Heart right ventricle (tissue), 16 donors: ENCODE results near the gene CHIT1. TPM values are rescaled to one million over a fixed set of nuclear protein-coding genes. Genes with fewer than 3 reads are reported as not detected.

Source experiments
- ATAC-seq, 8 donors: fragments of 200-7000 bp; cut with Tn5 transposase; one replicate each; pipeline ENCODE4 v1.9.1; 2020; ENCODE audit warnings: mild to moderate bottlenecking in 8 of 8, moderate library complexity in 8 of 8, moderate number of reproducible peaks in 1 of 8
- DNase-seq, 2 donors: peaks; one replicate each; pipeline ENCODE4 v3.0.0-alpha.2; 2020
- H3K27ac ChIP-seq, 10 donors: fragments of 200-600 bp; sonication (generic) in 2 of 10; one replicate each; pipeline versions ENCODE4 v1.5.0 to v1.8.0; 2020 to 2022; ENCODE audit warnings: mild to moderate bottlenecking in 3 of 10
- H3K27me3 ChIP-seq, 7 donors: fragments of 200-600 bp; one replicate each; pipeline ENCODE4 v1.8.0; 2021 to 2022; ENCODE audit warnings: mild to moderate bottlenecking in 2 of 7
- H3K36me3 ChIP-seq, 9 donors: fragments of 200-600 bp; sonication (generic) in 1 of 9; one replicate each; pipeline versions ENCODE4 v1.5.0 to v1.8.0; 2020 to 2022; ENCODE audit warnings: mild to moderate bottlenecking in 2 of 9
- H3K4me1 ChIP-seq, 9 donors: fragments of 200-600 bp; sonication (generic) in 1 of 9; one replicate each; pipeline versions ENCODE4 v1.5.0 to v1.8.0; 2020 to 2022; ENCODE audit warnings: mild to moderate bottlenecking in 4 of 9
- H3K4me3 ChIP-seq, 10 donors: fragments of 200-600 bp; sonication (generic) in 2 of 10; one replicate each; pipeline versions ENCODE4 v1.5.0 to v1.8.0; 2020 to 2022; ENCODE audit warnings: mild to moderate bottlenecking in 7 of 10, moderate library complexity in 2 of 10
- H3K9me3 ChIP-seq, 11 donors: fragments of 200-600 bp in 10 of 11; sonication (generic) in 2 of 11; one replicate each; pipeline versions ENCODE4 v1.5.0 to v1.8.0; 2013 to 2022; ENCODE audit warnings: mild to moderate bottlenecking in 2 of 11, control low read depth in 1 of 11, moderate library complexity in 1 of 11
- WGBS, 2 donors: extraction: QIAGEN DNeasy Blood & Tissue Kit; methylation state at CpG; one replicate each; pipeline ENCODE4 v1.1.7; 2013; ENCODE audit warnings: inconsistent platforms in 1 of 2; 5-methylcytosine and 5-hydroxymethylcytosine counted together
- intact Hi-C, 10 donors: fragments of 100-400 bp; cut with DNase I; formaldehyde crosslinking; loops; one replicate each; pipeline versions ENCODE4 v1.11.1 to v1.14.2; 2022
- polyA plus RNA-seq, 2 donors: library from polyadenylated mRNA; stranded (reverse); fragments of 200-250 nt; gene quantifications; one replicate each; pipeline ENCODE4 v1.2.3, GENCODE V29; 2013
- total RNA-seq, 10 donors: library from RNA; stranded (reverse); fragmentation: NEBNext Ultra II Directional in 3 of 10; extraction: Animal tissue kit (Norgen Biotek cat#: 25700) in 3 of 10; gene quantifications; one replicate each; pipeline versions ENCODE4 v1.2.1 to v1.2.4, GENCODE V29; 2021 to 2023
- TF ChIP-seq, protein P1 (sequence below), 9 donors: fragments of 200-600 bp; sonication (generic) in 2 of 9; IDR thresholded peaks; one replicate each; pipeline versions ENCODE4 v1.5.0 to v1.8.0; 2021 to 2022; ENCODE audit warnings: antibody characterized with exemption in 9 of 9, mild to moderate bottlenecking in 5 of 9, moderate library complexity in 1 of 9
- donor health status: Arrhythmogenic right ventricular cardiomyopathy.
- donor health status: ischemic (EF 13 %, LVEDD 7.1; RV severe dilation, severe dysfunction).
- donor health status: healthy with polysubstance abuse.
- donor health status: DM: no; HTN: yes; CAD: no.
- donor health status: DM: no; HTN: no; CAD: no.
- donor health status: ischemic (EF 25% LVEDD 6.9; RV normal size, moderate dysfunction).
- donor health status: ischemic (EF 25% LVEDD 5.7; RV mildly dilated, moderate dysfunction).
- donor health status: healthy.
- donor health status: DM: yes; HTN: yes; CAD: no.
- donor health status: Ischemic cardiomyopathy.
- donor health status: ischemic (EF 35%, LVEDD 5.7; RV mildly dilated, moderate dysfunction).
- donor health status: nonischemic (EF 11% LVEDD 7.7; RV severe dilation, severe dysfunction).
- donor health status: DM: yes; HTN: yes; CAD: no.
- donor health status: PGD.
- donor health status: ischemic (EF 29% LVEDD 5.4; RV normal size, mild dysfunction).
- donor health status: nonischemic (EF 23%, LVEDD 6.1; RV moderate dilation, normal function).

CHIT1 gene
- total and polyA plus RNA-seq, 12 donors, result 0.05 to 1.3 (median 0.28) TPM; not detected in 6

DNA sequence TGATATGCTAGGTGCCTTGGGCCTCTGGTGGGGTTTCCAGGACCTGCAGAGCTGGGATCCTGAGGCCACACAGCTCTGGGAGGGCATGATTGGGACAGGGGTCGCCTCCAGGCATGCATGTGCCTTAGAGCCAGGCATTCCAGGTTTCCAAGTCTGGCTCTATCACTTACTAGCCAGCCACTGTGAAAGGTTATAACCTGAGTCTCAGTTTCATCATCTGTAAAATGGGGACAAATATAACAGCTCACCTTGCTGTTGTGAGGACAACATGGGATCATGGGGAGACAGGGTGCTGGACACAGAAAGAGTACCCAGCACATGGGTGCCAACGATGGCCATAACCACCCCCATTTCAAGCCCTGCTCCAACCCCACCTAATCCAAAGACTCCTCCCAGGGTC is 45.6 kb downstream of the CHIT1 start:
- Histone ChIP-seq H3K27me3 (no peaks in the 10 kb centered on the region), H3K36me3 (no peaks in the 10 kb centered on the region), H3K4me1 (peaks cover 0 to 23% (median 6%) of the 10 kb centered on the region in 9 donors), H3K9me3 (no peaks in the 10 kb centered on the region), H3K27ac (no peak overlapping the region), H3K4me3 (no peak overlapping the region)
- 89 to 90% methylated on average over 2 of the region's 2 CpGs for WGBS, 2 donors
- DNase-seq (no peak), ATAC-seq (no peak)
- TF ChIP-seq, protein P1, sequence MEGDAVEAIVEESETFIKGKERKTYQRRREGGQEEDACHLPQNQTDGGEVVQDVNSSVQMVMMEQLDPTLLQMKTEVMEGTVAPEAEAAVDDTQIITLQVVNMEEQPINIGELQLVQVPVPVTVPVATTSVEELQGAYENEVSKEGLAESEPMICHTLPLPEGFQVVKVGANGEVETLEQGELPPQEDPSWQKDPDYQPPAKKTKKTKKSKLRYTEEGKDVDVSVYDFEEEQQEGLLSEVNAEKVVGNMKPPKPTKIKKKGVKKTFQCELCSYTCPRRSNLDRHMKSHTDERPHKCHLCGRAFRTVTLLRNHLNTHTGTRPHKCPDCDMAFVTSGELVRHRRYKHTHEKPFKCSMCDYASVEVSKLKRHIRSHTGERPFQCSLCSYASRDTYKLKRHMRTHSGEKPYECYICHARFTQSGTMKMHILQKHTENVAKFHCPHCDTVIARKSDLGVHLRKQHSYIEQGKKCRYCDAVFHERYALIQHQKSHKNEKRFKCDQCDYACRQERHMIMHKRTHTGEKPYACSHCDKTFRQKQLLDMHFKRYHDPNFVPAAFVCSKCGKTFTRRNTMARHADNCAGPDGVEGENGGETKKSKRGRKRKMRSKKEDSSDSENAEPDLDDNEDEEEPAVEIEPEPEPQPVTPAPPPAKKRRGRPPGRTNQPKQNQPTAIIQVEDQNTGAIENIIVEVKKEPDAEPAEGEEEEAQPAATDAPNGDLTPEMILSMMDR (IDR thresholded peaks at IDR 0.05), result no peak
- intact Hi-C loops, result no loop called here

DNA sequence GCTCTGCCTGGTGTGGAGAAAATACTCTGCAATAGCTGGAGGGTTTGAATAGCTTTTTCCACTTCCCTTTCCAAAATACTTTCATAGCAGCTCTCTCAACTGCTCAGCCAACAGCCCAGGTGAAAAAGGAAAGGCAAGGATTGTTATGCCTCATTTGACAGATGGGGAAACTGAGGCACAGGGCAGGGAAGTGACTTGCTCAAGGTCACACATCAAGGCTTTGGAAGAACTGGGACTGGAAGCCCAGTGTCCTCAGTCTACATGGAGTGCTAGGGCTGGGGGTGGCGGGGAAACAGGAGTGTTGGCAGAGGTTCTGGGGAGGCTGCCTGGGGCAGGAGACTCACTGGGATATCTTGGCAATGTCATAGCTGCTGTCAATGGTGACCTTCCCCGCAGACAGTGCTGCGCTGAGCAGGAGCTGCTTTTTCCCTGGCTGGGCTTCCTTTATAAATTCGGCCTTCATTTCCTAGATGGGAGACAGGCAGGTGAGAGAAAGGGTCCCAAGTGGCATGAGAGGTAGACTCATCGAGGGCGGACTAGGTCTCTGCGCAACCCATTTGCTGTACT is 47.0 kb downstream of the CHIT1 start:
- TF ChIP-seq, protein P1 (IDR thresholded peaks at IDR 0.05), result no peak
- Histone ChIP-seq H3K27me3 (peaks cover 0 to 4% (median 0%) of the 10 kb centered on the region in 7 donors), H3K9me3 (no peaks in the 10 kb centered on the region), H3K36me3 (no peaks in the 10 kb centered on the region), H3K4me1 (peaks cover 0 to 23% (median 6%) of the 10 kb centered on the region in 9 donors), H3K27ac (no peak overlapping the region), H3K4me3 (no peak overlapping the region)
- 77 to 82% methylated on average over 7 of the region's 7 CpGs for WGBS, 2 donors
- DNase-seq (no peak), ATAC-seq (peak in 4 of 8 donors; percentile 55 to 72 (median 68))
- intact Hi-C loops, result no loop called here

DNA sequence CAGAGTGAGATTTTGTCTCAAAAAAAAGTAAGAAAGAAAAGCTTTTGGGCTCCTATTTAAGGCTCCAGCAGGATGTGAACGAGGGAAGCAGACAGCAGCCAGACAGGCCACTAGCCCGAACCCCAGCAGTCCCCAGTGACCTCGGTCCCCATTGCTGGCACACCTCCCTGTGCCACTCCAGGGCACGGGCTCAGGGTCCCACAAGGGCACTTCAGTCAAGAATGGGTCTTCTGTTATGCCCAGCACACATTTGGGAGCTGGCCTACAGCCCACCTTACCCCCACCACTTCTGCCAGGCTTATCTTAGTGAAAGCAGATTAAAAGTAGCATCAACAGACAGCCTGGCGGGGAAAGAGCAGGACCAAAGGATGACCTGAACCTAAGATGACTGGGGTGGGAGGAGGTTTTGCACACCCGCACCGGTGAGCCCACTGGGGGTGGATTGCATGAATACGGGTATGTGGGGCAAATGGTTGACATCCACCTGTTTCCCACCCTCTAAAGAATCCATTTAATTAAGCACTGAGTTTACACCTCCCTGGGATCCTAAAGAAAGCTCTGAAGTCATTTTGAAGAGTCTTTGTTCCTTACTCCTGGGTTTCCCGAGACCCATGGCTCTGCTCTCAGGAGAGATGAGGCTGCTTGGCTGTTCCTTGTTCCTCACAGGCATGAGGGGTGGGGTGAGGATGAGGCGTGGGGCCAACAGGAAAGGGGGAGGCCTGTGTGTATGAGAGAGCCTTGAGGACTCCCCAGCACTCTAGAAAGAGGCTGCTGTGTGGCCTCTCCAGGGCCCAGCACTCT is 47.7 kb downstream of the CHIT1 start:
- Histone ChIP-seq H3K27ac (no peak overlapping the region), H3K36me3 (no peaks in the 10 kb centered on the region), H3K27me3 (peaks cover 0 to 4% (median 0%) of the 10 kb centered on the region in 7 donors), H3K4me1 (peaks cover 0 to 20% (median 2%) of the 10 kb centered on the region in 9 donors), H3K9me3 (no peaks in the 10 kb centered on the region), H3K4me3 (no peak overlapping the region)
- DNase-seq (no peak), ATAC-seq (no peak)
- intact Hi-C loops, result no loop called here
- TF ChIP-seq, protein P1 (IDR thresholded peaks at IDR 0.05), result no peak
- whole genome bisulfite sequencing, 2 donors, result 58 to 61% methylated on average over 10 of the region's 10 CpGs

DNA sequence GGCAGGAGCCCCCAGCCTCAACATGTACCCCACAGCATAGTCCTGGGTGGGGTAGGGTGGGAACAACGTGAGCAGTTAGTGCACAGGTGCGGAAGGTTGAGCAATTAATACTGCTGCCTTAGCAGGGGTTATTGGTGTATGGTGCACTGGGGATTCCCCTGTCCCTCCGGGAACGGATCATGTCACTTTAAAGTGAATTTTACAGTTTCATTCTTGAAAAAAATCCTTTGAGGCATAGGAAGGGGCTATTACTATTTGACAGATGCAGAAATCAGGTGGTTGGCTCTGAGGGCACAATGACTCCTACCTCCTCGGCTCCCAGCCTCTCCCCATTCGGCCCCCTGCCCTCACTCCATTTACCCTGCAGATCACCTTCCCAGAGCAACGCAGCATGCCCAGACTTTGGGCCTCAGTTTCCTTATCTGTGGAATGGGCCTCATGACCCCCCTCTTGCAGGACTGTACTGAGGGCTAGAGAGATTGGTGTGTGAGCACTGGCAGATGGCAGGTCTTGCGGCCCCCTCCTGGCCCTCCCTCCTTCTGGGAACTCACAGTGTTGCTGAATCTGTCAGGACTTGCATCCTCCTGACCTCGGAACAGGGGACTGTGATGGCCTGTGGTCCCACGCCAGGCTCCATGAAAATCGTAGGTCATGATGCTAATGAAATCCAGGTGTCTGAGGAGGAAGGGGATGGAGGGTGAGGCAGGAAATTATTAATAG is 48.7 kb downstream of the CHIT1 start:
- H3K4me3 ChIP-seq, result no peak overlapping the region
- WGBS, 2 donors, result 88 to 89% methylated on average over 11 of the region's 11 CpGs
- H3K36me3 ChIP-seq, result no peaks in the 10 kb centered on the region
- DNase-seq, result no peak
- TF ChIP-seq, protein P1 (IDR thresholded peaks at IDR 0.05), result no peak
- H3K27ac ChIP-seq, result no peak overlapping the region
- H3K9me3 ChIP-seq, result no peaks in the 10 kb centered on the region
- intact Hi-C loops, result no loop called here
- H3K27me3 ChIP-seq, result peaks cover 0 to 4% (median 0%) of the 10 kb centered on the region in 7 donors
- ATAC-seq, result no peak
- H3K4me1 ChIP-seq, result peaks cover 0 to 22% (median 6%) of the 10 kb centered on the region in 9 donors
